Panc1 (cell line): ENCODE measurements around the gene BCAS3. TPM values are rescaled to one million over a fixed set of nuclear protein-coding genes. Genes with fewer than 3 reads are reported as not detected.

Experiments used
- ATAC-seq: fragments of 200-7000 bp; cut with Tn5 transposase; 2 replicates; pipeline ENCODE4 v1.9.1; 2020; ENCODE audit warnings: mild to moderate bottlenecking, moderate library complexity
- BruUV-seq: library from RNA; stranded (reverse); fragments of 400-500 nt; replicated peaks from 2 replicates; lab custom pipeline; 2021; lab: Mats Ljungman, UMichigan
- CTCF ChIA-PET: fragments of 300-600 bp; sonication (Branson Sonifier 250); formaldehyde crosslinking; loops from one replicate; lab custom pipeline; 2022; ENCODE audit warnings: antibody characterized with exemption; lab: Charles Lee
- POLR2A ChIA-PET: fragments of 300-600 bp; sonication (Branson Sonifier 250); formaldehyde crosslinking; loops from one replicate; lab custom pipeline; 2022; ENCODE audit warnings: antibody characterized with exemption; lab: Charles Lee
- DNase-seq: peaks from one replicate; pipeline ENCODE4 v3.0.0-alpha.2; 2010; ENCODE audit warnings: low read depth, low spot score
- H3K27ac ChIP-seq: 2 replicates; pipeline ENCODE4 v1.5.1; 2011; ENCODE audit warnings: mild to moderate bottlenecking, low read length, inconsistent platforms
- H3K27me3 ChIP-seq: fragments of 200-500 bp; sonication (Bioruptor generic); 2 replicates; pipeline ENCODE4 v1.6.0; 2014; ENCODE audit warnings: low read length, inconsistent platforms; ENCODE audit not compliant: control insufficient read depth, insufficient read depth
- H3K36me3 ChIP-seq: fragments of 200-500 bp; sonication (Bioruptor generic); 2 replicates; pipeline ENCODE4 v1.5.1; 2014; ENCODE audit warnings: inconsistent platforms, mild to moderate bottlenecking, low read length, moderate library complexity; ENCODE audit not compliant: control insufficient read depth, insufficient read depth
- H3K4me1 ChIP-seq: 2 replicates; pipeline ENCODE4 v1.5.1; 2011; ENCODE audit warnings: inconsistent platforms, mild to moderate bottlenecking, low read length, moderate library complexity; ENCODE audit not compliant: control insufficient read depth, insufficient read depth
- H3K4me3 ChIP-seq, 2 experiments: 2 replicates each; pipeline ENCODE4 v1.5.1; 2011 to 2012; ENCODE audit warnings: low read depth in 2 of 2, low read length in 2 of 2, mild to moderate bottlenecking in 2 of 2, inconsistent platforms in 1 of 2, moderate library complexity in 1 of 2
- H3K9me3 ChIP-seq: fragments of 200-500 bp; sonication (Bioruptor generic); 2 replicates; pipeline ENCODE4 v1.5.1; 2014; ENCODE audit warnings: low read depth, mild to moderate bottlenecking, inconsistent platforms, low read length, moderate library complexity; ENCODE audit not compliant: control insufficient read depth, insufficient read depth
- POLR2AphosphoS5 ChIP-seq: IDR thresholded peaks from 2 replicates; pipeline ENCODE4 v1.6.1; 2012; ENCODE audit warnings: mild to moderate bottlenecking, low read depth, low read length, moderate library complexity
- SIN3A ChIP-seq: IDR thresholded peaks from 2 replicates; pipeline ENCODE4 v1.6.1; 2012; ENCODE audit warnings: low read depth, mild to moderate bottlenecking, low read length, moderate library complexity, borderline replicate concordance; ENCODE audit not compliant: insufficient read depth
- TCF7L2 ChIP-seq: IDR thresholded peaks from 2 replicates; pipeline ENCODE4 v1.6.1; 2011; ENCODE audit warnings: mild to moderate bottlenecking, low read depth, low read length, inconsistent platforms
- in situ Hi-C: cut with HindIII; loops from 2 replicates; pipeline ENCODE4 v1.10.0; 2016; ENCODE audit warnings: low sequenced_read_pairs, low pct_unique_long_range_greater_than_20kb
- intact Hi-C: fragments of 100-400 bp; cut with micrococcal nuclease; formaldehyde crosslinking; loops from one replicate; pipeline ENCODE4 v1.10.0; 2022; ENCODE audit not compliant: unreplicated experiment
- total RNA-seq: library from RNA; stranded (reverse); gene quantifications from one replicate; pipeline ENCODE4 v1.2.1, GENCODE V29; 2021; ENCODE audit not compliant: unreplicated experiment
- TF ChIP-seq, protein P1 (sequence below): fragments of 450-650 bp; IDR thresholded peaks from 2 replicates; pipeline ENCODE4 v1.5.1; 2017; ENCODE audit warnings: mild to moderate bottlenecking
- TF ChIP-seq, protein P2 (sequence below), 2 experiments: IDR thresholded peaks; 2 replicates each; pipeline ENCODE4 v1.6.1; 2011 to 2012; ENCODE audit warnings: low read depth in 2 of 2, control low read depth in 1 of 2, low read length in 1 of 2, mild to moderate bottlenecking in 1 of 2, moderate library complexity in 1 of 2; ENCODE audit not compliant: insufficient read depth in 1 of 2

The BCAS3 gene
- total RNA-seq, 1 experiment from 2014 or later: 9.3 TPM

DNA sequence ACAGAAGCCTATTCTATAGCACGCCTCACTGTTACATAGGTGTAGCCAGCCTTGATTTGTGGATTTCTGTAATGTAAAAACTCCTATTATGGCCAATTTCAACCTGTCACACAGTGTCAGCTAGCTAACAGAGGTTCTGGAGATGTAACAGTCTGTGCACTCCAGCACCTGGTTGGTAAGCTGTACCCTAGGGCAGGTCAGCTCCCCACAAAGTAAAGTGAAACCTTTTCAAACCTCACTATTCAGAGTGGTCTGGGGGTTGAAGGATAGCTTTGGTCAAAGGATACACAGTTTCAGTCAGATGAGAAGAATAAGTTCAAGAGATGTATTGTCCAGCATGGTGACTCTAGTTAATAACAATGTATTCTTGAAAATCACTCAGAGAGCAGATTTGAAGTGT, 693.5 kb downstream of the BCAS3 start:
- ChIA-PET POLR2A (interaction anchor here (0.5 kb wide), 1 partner anchor 71 kb away, joined by 3 read pairs; no protein-coding TSS in a partner anchor), CTCF (no interaction called here)
- Histone ChIP-seq H3K4me1 (no peaks in the 10 kb centered on the region), H3K27ac (peak overlapping the region; percentile 19; the same call in 1 of the 2 replicates), H3K36me3 (no peaks in the 10 kb centered on the region), H3K27me3 (no peaks in the 10 kb centered on the region), H3K9me3 (no peaks in the 10 kb centered on the region), H3K4me3 (no peak overlapping the region)
- ATAC-seq (no peak), DNase-seq (no peak)
- TF ChIP-seq, protein P1, sequence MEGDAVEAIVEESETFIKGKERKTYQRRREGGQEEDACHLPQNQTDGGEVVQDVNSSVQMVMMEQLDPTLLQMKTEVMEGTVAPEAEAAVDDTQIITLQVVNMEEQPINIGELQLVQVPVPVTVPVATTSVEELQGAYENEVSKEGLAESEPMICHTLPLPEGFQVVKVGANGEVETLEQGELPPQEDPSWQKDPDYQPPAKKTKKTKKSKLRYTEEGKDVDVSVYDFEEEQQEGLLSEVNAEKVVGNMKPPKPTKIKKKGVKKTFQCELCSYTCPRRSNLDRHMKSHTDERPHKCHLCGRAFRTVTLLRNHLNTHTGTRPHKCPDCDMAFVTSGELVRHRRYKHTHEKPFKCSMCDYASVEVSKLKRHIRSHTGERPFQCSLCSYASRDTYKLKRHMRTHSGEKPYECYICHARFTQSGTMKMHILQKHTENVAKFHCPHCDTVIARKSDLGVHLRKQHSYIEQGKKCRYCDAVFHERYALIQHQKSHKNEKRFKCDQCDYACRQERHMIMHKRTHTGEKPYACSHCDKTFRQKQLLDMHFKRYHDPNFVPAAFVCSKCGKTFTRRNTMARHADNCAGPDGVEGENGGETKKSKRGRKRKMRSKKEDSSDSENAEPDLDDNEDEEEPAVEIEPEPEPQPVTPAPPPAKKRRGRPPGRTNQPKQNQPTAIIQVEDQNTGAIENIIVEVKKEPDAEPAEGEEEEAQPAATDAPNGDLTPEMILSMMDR: no peak
- TF ChIP-seq TCF7L2 (no peak), SIN3A (no peak), POLR2AphosphoS5 (no peak)
- TF ChIP-seq, protein P2, sequence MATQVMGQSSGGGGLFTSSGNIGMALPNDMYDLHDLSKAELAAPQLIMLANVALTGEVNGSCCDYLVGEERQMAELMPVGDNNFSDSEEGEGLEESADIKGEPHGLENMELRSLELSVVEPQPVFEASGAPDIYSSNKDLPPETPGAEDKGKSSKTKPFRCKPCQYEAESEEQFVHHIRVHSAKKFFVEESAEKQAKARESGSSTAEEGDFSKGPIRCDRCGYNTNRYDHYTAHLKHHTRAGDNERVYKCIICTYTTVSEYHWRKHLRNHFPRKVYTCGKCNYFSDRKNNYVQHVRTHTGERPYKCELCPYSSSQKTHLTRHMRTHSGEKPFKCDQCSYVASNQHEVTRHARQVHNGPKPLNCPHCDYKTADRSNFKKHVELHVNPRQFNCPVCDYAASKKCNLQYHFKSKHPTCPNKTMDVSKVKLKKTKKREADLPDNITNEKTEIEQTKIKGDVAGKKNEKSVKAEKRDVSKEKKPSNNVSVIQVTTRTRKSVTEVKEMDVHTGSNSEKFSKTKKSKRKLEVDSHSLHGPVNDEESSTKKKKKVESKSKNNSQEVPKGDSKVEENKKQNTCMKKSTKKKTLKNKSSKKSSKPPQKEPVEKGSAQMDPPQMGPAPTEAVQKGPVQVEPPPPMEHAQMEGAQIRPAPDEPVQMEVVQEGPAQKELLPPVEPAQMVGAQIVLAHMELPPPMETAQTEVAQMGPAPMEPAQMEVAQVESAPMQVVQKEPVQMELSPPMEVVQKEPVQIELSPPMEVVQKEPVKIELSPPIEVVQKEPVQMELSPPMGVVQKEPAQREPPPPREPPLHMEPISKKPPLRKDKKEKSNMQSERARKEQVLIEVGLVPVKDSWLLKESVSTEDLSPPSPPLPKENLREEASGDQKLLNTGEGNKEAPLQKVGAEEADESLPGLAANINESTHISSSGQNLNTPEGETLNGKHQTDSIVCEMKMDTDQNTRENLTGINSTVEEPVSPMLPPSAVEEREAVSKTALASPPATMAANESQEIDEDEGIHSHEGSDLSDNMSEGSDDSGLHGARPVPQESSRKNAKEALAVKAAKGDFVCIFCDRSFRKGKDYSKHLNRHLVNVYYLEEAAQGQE (IDR thresholded peaks at IDR 0.05; ENCODE audit: insufficient read depth in 1 of 2, low read depth in 2 of 2, low read length in 1 of 2): no peak
- BruUV-seq: no TSS peak
- in situ Hi-C loops: no loop called here
- intact Hi-C loops: no loop called here

DNA sequence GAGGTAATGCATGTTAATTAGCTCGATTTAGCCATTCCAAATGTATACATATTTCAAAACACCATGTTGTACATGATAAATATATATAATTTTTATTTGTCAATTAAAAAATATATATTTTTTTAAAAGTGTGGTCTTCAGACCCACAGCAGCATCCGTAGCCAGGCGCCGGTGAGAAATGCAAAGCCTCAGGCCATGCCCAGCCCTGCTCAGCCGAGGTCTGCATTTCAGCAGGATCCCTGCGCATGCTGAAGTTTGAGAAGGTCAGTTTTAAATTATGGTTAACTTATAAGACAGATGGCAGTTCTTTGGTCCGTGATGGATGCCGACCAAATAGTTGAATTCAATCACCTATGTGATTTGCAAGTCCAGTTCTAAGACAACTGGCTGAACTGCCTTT, 694.0 kb downstream of the BCAS3 start:
- TF ChIP-seq, protein P2 (IDR thresholded peaks at IDR 0.05; ENCODE audit: insufficient read depth in 1 of 2, low read depth in 2 of 2, low read length in 1 of 2): no peak
- TF ChIP-seq, protein P1: no peak
- in situ Hi-C loops (no loop called here), intact Hi-C loops (no loop called here)

More for the DNA sequence above, 694.0 kb downstream of the BCAS3 start:
- Histone ChIP-seq H3K36me3 (no peaks in the 10 kb centered on the region), H3K27ac (0 out of 2 replicates have a peak overlapping the region, but pooled peaks have one; percentile 13), H3K4me1 (no peaks in the 10 kb centered on the region), H3K4me3 (no peak overlapping the region), H3K27me3 (no peaks in the 10 kb centered on the region), H3K9me3 (no peaks in the 10 kb centered on the region)
- ATAC-seq (no peak), DNase-seq (no peak)
- BruUV-seq: no TSS peak
- ChIA-PET CTCF (no interaction called here), POLR2A (interaction anchor here (0.5 kb wide), 1 partner anchor 71 kb away, joined by 3 read pairs; no protein-coding TSS in a partner anchor)
